ENCODE data around the gene YAF2.

DNA sequence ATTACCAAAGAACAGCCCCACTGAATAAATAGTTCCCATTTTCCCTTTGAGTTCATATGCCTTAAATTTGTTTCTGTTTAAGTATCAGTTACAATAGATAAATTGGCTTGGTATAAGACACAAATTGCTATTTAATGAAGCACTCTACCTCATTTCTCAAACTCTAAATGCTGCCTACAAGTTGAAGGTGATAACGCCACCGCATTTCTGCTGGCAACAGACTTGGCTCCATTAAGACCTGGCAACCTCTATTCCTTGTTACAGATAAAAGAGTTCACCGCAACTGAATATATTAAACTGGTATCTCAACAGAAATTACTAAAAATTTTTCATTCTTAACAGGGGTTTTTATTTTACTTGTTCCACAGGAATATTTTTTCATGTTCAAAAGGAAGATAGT lies 129.0 kb downstream of the YAF2 start:
- TF ChIP-seq, protein P1, sequence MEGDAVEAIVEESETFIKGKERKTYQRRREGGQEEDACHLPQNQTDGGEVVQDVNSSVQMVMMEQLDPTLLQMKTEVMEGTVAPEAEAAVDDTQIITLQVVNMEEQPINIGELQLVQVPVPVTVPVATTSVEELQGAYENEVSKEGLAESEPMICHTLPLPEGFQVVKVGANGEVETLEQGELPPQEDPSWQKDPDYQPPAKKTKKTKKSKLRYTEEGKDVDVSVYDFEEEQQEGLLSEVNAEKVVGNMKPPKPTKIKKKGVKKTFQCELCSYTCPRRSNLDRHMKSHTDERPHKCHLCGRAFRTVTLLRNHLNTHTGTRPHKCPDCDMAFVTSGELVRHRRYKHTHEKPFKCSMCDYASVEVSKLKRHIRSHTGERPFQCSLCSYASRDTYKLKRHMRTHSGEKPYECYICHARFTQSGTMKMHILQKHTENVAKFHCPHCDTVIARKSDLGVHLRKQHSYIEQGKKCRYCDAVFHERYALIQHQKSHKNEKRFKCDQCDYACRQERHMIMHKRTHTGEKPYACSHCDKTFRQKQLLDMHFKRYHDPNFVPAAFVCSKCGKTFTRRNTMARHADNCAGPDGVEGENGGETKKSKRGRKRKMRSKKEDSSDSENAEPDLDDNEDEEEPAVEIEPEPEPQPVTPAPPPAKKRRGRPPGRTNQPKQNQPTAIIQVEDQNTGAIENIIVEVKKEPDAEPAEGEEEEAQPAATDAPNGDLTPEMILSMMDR (IDR thresholded peaks at IDR 0.05; ENCODE audit: borderline replicate concordance, extremely low read depth, low read length, poor library complexity, severe bottlenecking): no peak
- no peak for TF ChIP-seq EZH2 (IDR thresholded peaks at IDR 0.05; ENCODE audit: borderline replicate concordance, low read depth, low read length, severe bottlenecking)

All from DND-41 (cell line).